GM06990 (cell line): ENCODE measurements around the gene HSD17B2.

Source experiments
- DNase-seq: peaks from one replicate; pipeline ENCODE4 v3.0.0-alpha.2; 2011; ENCODE audit not compliant: insufficient read length; ENCODE audit errors: extremely low read depth
- H3K27me3 ChIP-seq: replicated peaks from 2 replicates; pipeline ENCODE4 v1.6.0; 2011; ENCODE audit warnings: low read length; ENCODE audit not compliant: control insufficient read depth, insufficient read depth
- H3K36me3 ChIP-seq: 2 replicates; pipeline ENCODE4 v1.5.1; 2011; ENCODE audit warnings: low read length; ENCODE audit not compliant: control insufficient read depth, insufficient read depth
- H3K4me3 ChIP-seq: replicated peaks from 2 replicates; pipeline ENCODE4 v1.5.1; 2011; ENCODE audit warnings: low read depth, mild to moderate bottlenecking, control low read depth, low read length
- TF ChIP-seq, protein P1 (sequence below): IDR thresholded peaks from 2 replicates; pipeline ENCODE4 v1.5.1; 2011; ENCODE audit warnings: low read length, control low read depth, mild to moderate bottlenecking, inconsistent platforms; ENCODE audit not compliant: insufficient read depth, poor library complexity, severe bottlenecking

The HSD17B2 gene

DNA sequence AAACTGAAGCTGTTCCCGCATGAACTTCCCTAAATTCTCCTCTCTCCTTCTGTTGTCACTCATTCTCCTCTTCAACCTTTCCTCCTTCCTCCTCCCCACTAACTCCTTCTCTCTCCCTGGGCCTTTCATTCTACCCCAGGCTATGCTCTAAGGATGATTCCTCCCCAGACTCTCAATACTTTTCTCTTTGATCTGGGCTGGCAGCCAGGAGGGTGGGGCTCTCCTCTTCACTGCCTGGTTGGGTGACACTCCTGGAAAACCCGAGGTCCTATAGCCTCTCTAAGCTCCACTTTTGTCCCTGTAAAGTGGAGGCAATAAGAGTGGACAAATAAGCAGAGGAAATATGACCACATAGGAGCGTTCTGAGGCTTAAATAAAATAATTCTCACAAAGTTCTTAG lies 46.2 kb downstream of the HSD17B2 start:
- Histone ChIP-seq H3K27me3 (no peaks in the 10 kb centered on the region; the same call in 1 of the 2 replicates), H3K36me3 (no peaks in the 10 kb centered on the region), H3K4me3 (no peak overlapping the region)
- TF ChIP-seq, protein P1, sequence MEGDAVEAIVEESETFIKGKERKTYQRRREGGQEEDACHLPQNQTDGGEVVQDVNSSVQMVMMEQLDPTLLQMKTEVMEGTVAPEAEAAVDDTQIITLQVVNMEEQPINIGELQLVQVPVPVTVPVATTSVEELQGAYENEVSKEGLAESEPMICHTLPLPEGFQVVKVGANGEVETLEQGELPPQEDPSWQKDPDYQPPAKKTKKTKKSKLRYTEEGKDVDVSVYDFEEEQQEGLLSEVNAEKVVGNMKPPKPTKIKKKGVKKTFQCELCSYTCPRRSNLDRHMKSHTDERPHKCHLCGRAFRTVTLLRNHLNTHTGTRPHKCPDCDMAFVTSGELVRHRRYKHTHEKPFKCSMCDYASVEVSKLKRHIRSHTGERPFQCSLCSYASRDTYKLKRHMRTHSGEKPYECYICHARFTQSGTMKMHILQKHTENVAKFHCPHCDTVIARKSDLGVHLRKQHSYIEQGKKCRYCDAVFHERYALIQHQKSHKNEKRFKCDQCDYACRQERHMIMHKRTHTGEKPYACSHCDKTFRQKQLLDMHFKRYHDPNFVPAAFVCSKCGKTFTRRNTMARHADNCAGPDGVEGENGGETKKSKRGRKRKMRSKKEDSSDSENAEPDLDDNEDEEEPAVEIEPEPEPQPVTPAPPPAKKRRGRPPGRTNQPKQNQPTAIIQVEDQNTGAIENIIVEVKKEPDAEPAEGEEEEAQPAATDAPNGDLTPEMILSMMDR: no peak
- no peak for DNase-seq

DNA sequence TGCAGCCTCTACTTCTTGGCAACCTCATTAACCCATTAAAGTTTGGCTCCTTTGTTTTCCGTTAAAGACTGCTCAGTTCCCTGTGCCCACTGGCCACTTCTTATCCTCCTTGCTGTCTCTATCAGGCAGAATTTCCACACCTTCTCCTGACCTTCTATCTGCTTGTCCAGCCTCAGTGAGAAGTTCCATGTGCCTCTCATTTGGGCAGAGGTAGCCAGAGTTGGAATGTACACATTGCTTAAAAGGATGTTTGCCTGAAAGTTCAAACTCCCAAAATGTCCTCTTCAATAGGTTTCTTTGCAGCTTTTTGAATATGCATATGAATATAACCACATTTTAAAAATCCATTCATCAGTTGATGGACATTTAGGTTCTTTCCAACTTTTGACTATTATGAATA lies 47.0 kb downstream of the HSD17B2 start:
- TF ChIP-seq, protein P1: no peak
- Histone ChIP-seq H3K27me3 (peaks cover 3% of the 10 kb centered on the region; the same call in 1 of the 2 replicates), H3K36me3 (no peaks in the 10 kb centered on the region), H3K4me3 (no peak overlapping the region)
- no peak for DNase-seq

DNA sequence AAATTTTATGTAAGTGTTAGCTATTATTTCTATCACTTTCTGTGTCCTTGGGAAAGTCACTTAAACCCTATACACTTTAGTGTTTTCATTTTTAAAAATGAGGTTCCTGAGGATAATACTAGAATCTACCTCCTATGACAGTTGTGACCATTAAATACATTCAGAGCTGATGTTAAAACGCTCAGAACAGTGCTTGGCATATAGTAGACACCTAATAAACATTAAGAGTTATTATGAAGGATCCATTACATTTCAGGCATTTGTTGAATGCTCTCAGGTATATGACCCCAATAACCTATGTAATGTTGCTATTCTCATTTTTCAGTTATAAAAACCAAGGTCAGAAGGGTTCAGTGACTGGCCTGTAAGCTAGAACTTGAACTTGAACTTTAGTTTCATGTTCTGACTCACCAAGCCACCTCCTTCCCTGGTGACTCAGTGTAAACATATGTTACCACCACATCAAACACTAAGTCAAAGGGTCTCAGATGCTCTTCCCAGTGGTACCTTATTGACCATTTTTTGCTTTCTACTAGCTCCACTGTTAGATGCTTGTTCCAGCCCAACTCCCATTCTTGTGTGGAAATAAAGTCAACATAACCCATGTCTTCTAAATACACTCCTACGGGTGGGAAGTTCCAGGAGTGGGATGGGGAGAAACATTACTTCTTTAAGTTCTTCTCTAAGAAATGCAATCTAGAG lies 47.6 kb downstream of the HSD17B2 start:
- Histone ChIP-seq H3K4me3 (no peak overlapping the region), H3K27me3 (peaks cover 3% of the 10 kb centered on the region; the same call in 1 of the 2 replicates), H3K36me3 (no peaks in the 10 kb centered on the region)
- TF ChIP-seq, protein P1: no peak
- DNase-seq: peak; percentile 15

DNA sequence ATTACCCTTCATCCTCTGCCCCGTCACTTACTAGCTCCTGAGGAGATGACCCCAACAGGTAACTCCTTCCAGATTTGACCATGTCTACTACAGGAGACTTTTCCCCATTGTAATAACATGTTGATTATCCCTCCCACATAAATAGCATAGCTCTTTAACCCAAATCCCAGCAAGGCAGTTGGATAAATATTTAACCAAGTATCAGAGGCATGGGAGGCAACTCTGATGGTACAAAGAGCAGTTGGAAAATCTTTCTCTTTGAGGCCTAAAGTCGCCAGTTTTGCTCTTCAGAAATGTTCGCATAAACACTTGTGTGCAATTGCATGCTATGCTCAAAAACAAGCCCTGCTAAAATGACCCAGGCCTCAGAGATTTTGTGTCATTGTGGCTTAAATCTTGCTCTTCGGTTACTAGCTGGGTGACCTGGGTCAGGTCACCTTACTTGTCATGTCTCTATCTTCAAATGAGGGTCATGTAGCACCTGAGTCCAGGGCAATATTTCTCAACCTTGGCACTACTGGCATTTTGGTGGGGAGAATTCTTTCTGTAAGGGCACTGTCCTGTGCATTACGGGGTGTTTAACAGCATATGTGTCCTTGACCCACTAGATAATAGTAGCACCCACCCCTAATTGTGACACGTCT lies 48.8 kb downstream of the HSD17B2 start:
- Histone ChIP-seq H3K4me3 (no peak overlapping the region), H3K36me3 (no peaks in the 10 kb centered on the region), H3K27me3 (peaks cover 3% of the 10 kb centered on the region; the same call in 1 of the 2 replicates)
- TF ChIP-seq, protein P1: no peak
- no peak for DNase-seq

DNA sequence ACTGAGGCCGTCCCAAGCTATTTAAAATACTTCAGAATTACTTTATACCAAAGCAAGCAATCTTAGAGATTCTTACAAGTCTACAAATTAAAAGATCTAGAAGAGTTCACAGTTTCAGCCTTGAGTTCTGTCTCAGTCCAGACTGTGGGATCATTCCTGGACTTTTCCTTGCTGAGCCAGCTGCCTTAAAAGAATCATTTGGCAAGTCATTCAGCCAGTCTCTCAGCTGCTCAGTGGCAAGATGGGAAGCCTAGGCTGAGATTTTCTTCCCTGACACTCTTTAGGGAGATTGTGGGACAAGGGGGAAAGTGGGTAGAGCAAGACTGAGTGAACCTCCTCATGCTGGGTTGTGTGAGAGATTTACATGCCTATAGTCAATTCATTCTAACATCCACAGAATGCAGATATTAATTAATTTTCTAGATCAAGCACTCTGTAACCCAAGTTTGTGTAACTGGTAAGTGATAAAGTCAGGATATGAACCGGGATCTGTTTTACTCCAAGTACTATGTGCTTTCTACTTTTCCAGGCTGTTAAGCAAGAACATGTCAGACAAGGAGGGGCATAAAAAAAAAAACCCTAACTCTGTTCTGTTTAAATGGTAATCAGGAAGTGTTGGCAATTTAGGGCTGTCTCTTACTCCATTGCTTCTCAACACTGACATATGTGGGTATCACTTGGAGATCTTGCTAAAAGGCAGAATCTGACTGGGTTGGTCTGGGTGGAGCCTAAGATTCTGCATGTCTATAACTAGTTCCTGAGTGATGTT lies 50.1 kb downstream of the HSD17B2 start:
- Histone ChIP-seq H3K36me3 (no peaks in the 10 kb centered on the region), H3K4me3 (no peak overlapping the region), H3K27me3 (peaks cover 3% of the 10 kb centered on the region; the same call in 1 of the 2 replicates)
- TF ChIP-seq, protein P1: no peak
- no peak for DNase-seq
